ENCODE results near the gene ZC2HC1B.

DNA sequence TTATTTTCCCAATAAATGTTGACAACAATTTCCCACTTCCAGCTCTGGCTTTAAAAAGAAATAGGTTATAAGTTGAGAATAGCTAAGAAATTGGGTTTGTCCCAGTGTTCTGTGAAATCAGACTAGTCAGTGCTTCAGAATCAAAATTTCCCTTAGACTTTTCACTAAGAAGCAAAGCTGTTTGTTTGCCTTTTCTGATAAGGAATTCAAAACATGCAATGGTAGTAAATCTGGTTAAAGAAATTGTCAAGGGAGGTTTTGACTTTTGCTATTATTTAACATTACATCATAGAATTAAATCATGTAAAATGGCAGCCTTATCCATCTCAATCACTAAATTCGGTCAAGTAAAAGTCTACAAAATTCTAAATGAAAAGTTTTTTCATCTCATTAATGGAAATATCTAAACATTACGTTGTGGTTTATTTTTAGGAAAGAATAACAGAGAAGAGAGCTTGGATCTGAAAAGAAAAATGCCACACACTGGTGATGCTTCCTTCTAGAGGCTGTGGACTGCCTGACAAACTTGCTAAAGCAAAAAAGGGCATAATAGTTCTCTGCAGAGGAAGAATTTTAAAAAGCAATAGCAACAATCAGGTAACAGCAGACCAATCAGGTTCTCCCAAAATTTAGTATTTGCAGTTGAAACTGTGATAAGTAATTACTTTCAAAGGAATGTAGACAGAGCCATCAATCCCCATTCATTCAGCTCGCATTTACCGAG lies 107.4 kb downstream of the ZC2HC1B start:
- TF ChIP-seq POLR2AphosphoS5 (IDR thresholded peaks at IDR 0.05) (no peak), EP300 (IDR thresholded peaks at IDR 0.05; ENCODE audit: low read depth) (no peak)
- TF ChIP-seq, protein P1, sequence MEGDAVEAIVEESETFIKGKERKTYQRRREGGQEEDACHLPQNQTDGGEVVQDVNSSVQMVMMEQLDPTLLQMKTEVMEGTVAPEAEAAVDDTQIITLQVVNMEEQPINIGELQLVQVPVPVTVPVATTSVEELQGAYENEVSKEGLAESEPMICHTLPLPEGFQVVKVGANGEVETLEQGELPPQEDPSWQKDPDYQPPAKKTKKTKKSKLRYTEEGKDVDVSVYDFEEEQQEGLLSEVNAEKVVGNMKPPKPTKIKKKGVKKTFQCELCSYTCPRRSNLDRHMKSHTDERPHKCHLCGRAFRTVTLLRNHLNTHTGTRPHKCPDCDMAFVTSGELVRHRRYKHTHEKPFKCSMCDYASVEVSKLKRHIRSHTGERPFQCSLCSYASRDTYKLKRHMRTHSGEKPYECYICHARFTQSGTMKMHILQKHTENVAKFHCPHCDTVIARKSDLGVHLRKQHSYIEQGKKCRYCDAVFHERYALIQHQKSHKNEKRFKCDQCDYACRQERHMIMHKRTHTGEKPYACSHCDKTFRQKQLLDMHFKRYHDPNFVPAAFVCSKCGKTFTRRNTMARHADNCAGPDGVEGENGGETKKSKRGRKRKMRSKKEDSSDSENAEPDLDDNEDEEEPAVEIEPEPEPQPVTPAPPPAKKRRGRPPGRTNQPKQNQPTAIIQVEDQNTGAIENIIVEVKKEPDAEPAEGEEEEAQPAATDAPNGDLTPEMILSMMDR (IDR thresholded peaks at IDR 0.05): no peak

Measured in transverse colon (tissue), 4 donors.